ENCODE results near the gene CSF1. TPM values are rescaled to one million over a fixed set of nuclear protein-coding genes. Genes with fewer than 3 reads are reported as not detected.

The CSF1 gene
- total and polyA plus RNA-seq, 2 experiments from 2014 or later, result 1.4 to 3.5 TPM

DNA sequence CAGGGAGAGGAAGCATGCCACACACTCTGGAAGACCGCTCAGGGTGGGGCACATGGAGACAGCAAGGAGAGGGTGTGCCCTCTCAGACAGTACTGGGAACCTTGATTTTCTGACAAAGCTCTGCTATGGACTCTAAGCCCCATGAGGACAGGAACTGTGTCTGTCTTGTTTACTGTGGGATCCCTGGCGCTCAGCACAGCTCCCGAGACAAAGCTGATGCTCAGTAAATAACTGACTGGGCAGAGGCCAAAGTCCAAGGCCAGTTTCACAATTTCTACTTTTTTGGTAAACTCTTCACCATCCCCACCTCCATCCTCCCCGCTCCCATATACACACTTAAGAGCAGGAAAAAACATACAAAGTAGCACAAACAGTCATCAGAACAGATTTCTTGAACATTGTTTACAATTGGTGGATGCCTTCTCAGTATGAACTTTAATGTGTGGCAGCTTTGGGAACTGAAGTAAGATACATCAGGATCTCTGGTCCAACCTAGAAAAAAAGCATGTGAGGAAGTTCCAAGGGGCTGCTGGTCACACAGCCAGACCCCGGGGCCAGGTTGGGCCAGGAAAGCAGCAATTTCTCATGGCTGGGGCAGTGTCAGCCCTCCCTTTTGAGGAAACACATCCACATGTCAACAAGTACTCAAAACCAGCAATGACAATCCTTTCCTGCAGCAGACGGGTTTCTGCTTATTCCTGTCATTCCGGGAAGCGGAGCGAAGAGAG is 68.3 kb downstream of the CSF1 start (continued):
- TF ChIP-seq, protein P1, sequence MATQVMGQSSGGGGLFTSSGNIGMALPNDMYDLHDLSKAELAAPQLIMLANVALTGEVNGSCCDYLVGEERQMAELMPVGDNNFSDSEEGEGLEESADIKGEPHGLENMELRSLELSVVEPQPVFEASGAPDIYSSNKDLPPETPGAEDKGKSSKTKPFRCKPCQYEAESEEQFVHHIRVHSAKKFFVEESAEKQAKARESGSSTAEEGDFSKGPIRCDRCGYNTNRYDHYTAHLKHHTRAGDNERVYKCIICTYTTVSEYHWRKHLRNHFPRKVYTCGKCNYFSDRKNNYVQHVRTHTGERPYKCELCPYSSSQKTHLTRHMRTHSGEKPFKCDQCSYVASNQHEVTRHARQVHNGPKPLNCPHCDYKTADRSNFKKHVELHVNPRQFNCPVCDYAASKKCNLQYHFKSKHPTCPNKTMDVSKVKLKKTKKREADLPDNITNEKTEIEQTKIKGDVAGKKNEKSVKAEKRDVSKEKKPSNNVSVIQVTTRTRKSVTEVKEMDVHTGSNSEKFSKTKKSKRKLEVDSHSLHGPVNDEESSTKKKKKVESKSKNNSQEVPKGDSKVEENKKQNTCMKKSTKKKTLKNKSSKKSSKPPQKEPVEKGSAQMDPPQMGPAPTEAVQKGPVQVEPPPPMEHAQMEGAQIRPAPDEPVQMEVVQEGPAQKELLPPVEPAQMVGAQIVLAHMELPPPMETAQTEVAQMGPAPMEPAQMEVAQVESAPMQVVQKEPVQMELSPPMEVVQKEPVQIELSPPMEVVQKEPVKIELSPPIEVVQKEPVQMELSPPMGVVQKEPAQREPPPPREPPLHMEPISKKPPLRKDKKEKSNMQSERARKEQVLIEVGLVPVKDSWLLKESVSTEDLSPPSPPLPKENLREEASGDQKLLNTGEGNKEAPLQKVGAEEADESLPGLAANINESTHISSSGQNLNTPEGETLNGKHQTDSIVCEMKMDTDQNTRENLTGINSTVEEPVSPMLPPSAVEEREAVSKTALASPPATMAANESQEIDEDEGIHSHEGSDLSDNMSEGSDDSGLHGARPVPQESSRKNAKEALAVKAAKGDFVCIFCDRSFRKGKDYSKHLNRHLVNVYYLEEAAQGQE (IDR thresholded peaks at IDR 0.05; ENCODE audit: unreplicated experiment), result no peak

DNA sequence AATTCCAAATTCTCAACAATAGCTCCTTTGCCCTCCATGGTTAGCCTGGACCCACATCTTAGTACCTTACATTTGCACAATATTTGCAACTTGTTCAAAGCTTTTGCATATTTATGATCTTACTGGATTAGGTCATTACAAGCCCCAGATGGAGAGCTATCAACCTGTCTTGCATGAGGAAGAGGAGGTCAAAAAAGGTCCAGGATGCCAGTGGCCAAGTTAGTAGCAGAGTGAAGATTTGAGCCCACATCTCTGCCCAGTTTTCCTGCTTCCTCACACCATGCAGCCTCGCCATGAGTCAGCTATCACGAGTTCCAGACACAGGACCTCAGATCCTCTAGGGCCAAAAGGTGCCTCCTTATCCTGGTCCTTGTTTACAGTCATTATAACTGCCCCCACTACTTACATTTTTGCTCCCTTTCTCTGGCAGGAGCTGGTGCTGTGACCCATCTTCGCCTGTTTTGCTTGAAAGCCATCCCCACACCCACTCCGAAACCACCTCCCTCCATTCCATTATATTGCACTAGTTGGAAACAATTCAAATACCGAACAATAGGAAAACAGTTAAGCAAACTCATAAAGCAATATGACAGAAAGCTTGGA is 68.9 kb downstream of the CSF1 start:
- H3K27me3 ChIP-seq (ENCODE audit: insufficient read depth), result peaks cover 3% of the 10 kb centered on the region; the same call in 1 of the 2 replicates
- Mint-ChIP-seq H3K27ac (no peak overlapping the region), H3K4me1 (peaks cover 13% of the 10 kb centered on the region), H3K27me3 (ENCODE audit: insufficient read depth, low read depth, poor library complexity) (peaks cover 7% of the 10 kb centered on the region), H3K9me3 (no peaks in the 10 kb centered on the region), H3K4me3 (no peak overlapping the region), H3K36me3 (ENCODE audit: low read depth) (no peaks in the 10 kb centered on the region)
- H4K20me1 ChIP-seq (replicated peaks; ENCODE audit: insufficient read depth), result no peaks in the 10 kb centered on the region
- no peaks in the 10 kb centered on the region for H3K79me2 ChIP-seq (replicated peaks; ENCODE audit: insufficient read depth)
- H2AFZ ChIP-seq, result no peak overlapping the region
- H3K27ac ChIP-seq (ENCODE audit: low read depth), result no peak overlapping the region
- H3K9me2 ChIP-seq (ENCODE audit: insufficient read depth), result peaks cover 14% of the 10 kb centered on the region
- no peak for DNase-seq (ENCODE audit: low spot score)
- H3K4me3 ChIP-seq, result no peak overlapping the region
- no peaks in the 10 kb centered on the region for H3F3A ChIP-seq (replicated peaks; ENCODE audit: low read depth)
- H3K4me1 ChIP-seq (ENCODE audit: insufficient read depth), result peaks cover 7% of the 10 kb centered on the region; the same call in 1 of the 2 replicates
- H3K4me2 ChIP-seq, result no peak overlapping the region
- ATAC-seq, result no peak
- no peaks in the 10 kb centered on the region for H3K36me3 ChIP-seq (ENCODE audit: insufficient read depth)
- no peak for TF ChIP-seq STAT1 (IDR thresholded peaks at IDR 0.05; ENCODE audit: unreplicated experiment)
- TF ChIP-seq, protein P1 (IDR thresholded peaks at IDR 0.05; ENCODE audit: unreplicated experiment), result no peak
- TF ChIP-seq EZH2 (IDR thresholded peaks at IDR 0.05; ENCODE audit: low read depth, unreplicated experiment), result no peak
- TF ChIP-seq, protein P2, sequence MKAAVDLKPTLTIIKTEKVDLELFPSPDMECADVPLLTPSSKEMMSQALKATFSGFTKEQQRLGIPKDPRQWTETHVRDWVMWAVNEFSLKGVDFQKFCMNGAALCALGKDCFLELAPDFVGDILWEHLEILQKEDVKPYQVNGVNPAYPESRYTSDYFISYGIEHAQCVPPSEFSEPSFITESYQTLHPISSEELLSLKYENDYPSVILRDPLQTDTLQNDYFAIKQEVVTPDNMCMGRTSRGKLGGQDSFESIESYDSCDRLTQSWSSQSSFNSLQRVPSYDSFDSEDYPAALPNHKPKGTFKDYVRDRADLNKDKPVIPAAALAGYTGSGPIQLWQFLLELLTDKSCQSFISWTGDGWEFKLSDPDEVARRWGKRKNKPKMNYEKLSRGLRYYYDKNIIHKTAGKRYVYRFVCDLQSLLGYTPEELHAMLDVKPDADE (IDR thresholded peaks at IDR 0.05), result no peak
- no peak for TF ChIP-seq EZH2phosphoT487 (IDR thresholded peaks at IDR 0.05; ENCODE audit: unreplicated experiment)
- no peak for TF ChIP-seq ZNF114 (CRISPR knock-in tag; IDR thresholded peaks at IDR 0.05)
- TF ChIP-seq POLR2AphosphoS5 (IDR thresholded peaks at IDR 0.05; ENCODE audit: low read depth), result no peak
- TF ChIP-seq, protein P3, sequence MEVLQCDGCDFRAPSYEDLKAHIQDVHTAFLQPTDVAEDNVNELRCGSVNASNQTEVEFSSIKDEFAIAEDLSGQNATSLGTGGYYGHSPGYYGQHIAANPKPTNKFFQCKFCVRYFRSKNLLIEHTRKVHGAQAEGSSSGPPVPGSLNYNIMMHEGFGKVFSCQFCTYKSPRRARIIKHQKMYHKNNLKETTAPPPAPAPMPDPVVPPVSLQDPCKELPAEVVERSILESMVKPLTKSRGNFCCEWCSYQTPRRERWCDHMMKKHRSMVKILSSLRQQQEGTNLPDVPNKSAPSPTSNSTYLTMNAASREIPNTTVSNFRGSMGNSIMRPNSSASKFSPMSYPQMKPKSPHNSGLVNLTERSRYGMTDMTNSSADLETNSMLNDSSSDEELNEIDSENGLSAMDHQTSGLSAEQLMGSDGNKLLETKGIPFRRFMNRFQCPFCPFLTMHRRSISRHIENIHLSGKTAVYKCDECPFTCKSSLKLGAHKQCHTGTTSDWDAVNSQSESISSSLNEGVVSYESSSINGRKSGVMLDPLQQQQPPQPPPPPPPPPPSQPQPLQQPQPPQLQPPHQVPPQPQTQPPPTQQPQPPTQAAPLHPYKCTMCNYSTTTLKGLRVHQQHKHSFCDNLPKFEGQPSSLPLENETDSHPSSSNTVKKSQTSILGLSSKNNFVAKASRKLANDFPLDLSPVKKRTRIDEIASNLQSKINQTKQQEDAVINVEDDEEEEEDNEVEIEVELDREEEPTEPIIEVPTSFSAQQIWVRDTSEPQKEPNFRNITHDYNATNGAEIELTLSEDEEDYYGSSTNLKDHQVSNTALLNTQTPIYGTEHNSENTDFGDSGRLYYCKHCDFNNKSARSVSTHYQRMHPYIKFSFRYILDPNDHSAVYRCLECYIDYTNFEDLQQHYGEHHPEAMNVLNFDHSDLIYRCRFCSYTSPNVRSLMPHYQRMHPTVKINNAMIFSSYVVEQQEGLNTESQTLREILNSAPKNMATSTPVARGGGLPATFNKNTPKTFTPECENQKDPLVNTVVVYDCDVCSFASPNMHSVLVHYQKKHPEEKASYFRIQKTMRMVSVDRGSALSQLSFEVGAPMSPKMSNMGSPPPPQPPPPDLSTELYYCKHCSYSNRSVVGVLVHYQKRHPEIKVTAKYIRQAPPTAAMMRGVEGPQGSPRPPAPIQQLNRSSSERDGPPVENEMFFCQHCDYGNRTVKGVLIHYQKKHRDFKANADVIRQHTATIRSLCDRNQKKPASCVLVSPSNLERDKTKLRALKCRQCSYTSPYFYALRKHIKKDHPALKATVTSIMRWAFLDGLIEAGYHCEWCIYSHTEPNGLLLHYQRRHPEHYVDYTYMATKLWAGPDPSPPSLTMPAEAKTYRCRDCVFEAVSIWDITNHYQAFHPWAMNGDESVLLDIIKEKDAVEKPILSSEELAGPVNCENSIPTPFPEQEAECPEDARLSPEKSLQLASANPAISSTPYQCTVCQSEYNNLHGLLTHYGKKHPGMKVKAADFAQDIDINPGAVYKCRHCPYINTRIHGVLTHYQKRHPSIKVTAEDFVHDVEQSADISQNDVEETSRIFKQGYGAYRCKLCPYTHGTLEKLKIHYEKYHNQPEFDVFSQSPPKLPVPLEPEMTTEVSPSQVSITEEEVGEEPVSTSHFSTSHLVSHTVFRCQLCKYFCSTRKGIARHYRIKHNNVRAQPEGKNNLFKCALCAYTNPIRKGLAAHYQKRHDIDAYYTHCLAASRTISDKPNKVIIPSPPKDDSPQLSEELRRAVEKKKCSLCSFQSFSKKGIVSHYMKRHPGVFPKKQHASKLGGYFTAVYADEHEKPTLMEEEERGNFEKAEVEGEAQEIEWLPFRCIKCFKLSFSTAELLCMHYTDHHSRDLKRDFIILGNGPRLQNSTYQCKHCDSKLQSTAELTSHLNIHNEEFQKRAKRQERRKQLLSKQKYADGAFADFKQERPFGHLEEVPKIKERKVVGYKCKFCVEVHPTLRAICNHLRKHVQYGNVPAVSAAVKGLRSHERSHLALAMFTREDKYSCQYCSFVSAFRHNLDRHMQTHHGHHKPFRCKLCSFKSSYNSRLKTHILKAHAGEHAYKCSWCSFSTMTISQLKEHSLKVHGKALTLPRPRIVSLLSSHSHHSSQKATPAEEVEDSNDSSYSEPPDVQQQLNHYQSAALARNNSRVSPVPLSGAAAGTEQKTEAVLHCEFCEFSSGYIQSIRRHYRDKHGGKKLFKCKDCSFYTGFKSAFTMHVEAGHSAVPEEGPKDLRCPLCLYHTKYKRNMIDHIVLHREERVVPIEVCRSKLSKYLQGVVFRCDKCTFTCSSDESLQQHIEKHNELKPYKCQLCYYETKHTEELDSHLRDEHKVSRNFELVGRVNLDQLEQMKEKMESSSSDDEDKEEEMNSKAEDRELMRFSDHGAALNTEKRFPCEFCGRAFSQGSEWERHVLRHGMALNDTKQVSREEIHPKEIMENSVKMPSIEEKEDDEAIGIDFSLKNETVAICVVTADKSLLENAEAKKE (CRISPR knock-in tag; IDR thresholded peaks at IDR 0.05), result no peak
- no peak for TF ChIP-seq NANOG (IDR thresholded peaks at IDR 0.05; ENCODE audit: borderline replicate concordance)

Data from GM23338 (cell line).